ENCODE data around the gene PLCB1.
A peak's percentile ranks its signal among the peaks of the same experiment; 100 is the strongest.
"Not testable (repeated sequence)": the region's sequence is repeated elsewhere in the genome, so short reads cannot be mapped to it uniquely, and the experiment has no call there.

Gene PLCB1

GRCh38 chr20:8805737-8806442 lies 673.8 kb downstream of the PLCB1 start:
- DNase-seq (ENCODE audit: low spot score) (peak; percentile 18), FAIRE-seq (no peak)

- no peak for DNase-seq (ENCODE audit: low spot score)
- no peak for FAIRE-seq
These were observed 675.6 kb downstream of the PLCB1 start for GRCh38 chr20:8807480-8808201.

DNA sequence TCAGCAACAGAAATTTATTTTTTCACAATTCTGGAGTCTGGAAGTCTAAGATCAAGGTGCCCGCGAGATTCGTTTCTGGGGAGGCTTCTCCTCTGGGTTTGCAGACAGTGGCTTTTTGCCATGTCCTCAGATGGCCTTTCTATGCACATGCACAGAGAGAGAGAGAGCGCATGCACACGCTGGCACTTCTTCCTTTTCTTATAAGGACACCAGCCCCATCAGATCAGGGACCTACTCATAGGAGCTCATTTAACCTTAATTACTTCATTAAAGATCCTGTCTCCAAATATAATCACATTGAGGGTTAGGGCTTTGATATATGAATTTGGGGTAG lies 676.1 kb downstream of the PLCB1 start:
- DNase-seq (ENCODE audit: low spot score) = no peak
- FAIRE-seq = no peak

DNA sequence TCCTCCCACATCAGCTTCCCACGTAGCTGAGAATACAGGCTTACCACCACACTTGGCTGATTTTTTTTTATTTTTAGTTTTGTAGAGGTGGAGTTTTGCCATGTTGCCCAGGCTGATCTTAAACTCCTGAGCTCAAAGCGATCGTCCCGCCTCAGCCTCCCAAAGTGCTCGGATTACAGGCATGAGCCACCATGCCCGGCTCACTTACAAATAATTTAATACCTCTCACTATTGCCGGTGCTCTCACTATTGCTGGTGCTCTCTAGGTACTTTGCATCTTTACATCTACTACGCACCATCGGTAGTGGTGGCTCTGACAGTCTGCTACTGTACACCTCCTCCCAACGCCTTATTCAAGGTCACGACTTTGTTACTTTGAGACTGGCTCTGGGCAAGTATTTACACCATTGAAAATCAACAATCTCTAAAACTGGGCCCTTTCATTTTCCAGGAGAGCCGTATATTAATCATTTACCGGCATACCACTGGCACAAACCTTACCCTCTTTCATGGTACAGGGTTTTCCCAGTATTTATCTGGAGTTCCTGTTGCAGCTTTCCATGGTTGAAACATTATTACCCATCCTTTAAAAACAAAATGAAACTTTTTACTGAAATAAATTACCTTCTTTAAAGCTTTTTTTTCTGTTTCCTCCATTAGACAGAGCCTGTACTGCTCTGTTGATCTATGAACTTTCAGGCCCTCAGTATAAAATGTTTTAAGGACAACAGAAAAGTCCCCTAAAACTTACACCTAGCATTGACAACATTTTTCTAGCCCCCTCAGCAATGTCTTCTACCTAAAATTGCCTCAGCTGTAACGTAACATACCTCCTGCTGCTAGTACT lies 677.3 kb downstream of the PLCB1 start:
- DNase-seq (ENCODE audit: low spot score) (no peak), FAIRE-seq (no peak)

- no peak for DNase-seq (ENCODE audit: low spot score)
- no peak for FAIRE-seq
These were observed 679.9 kb downstream of the PLCB1 start for GRCh38 chr20:8811801-8812594.

GRCh38 chr20:8812817-8813216 lies 680.8 kb downstream of the PLCB1 start:
- no peak for FAIRE-seq
- DNase-seq (ENCODE audit: low spot score) = no peak

- FAIRE-seq (no peak), DNase-seq (ENCODE audit: low spot score) (no peak)
These were observed 683.1 kb downstream of the PLCB1 start for GRCh38 chr20:8815208-8815607.

DNA sequence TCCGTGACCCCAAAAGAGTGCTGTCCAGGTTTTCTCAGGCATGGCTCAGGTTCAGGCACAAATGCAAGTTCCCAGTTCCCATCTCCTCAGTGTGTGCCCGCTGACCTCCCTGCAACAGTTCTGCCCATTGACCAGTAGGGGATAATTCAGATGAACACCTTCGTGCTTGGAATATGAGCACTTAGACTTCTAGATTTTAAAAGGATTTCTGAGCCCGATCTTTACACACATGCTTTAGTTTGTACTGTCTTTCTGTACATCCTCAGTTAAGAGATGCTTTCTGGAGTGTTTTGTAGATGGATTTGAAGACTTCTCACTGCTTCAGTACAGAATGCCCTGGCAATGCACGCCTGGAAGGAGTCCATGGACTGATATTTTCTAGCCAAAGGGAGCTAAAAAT lies 697.2 kb downstream of the PLCB1 start:
- no peak for FAIRE-seq
- DNase-seq (ENCODE audit: low spot score) = no peak

- DNase-seq (ENCODE audit: low spot score); FAIRE-seq: not testable (repeated sequence)
These were observed 702.2 kb downstream of the PLCB1 start for GRCh38 chr20:8834294-8834693.

DNA sequence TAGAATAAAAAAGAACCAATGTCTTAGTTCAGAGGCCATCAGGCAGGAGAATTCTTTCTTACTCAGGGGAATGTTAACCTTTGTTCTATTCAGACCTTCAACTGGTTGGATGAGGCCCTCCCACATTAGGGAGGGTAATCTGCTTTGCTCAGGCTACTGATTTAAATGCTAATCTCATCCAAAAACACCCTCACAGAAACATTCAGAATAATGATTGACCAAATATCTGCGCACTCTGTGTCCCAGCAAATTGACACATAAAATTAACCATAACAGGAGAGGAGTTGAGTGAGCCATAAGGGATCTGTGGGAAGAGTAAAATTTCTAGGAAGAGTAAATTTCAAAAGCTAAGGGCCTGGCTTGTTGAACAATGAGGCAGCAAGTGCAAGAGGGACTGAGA lies 702.8 kb downstream of the PLCB1 start:
- DNase-seq (ENCODE audit: low spot score) = no peak
- no peak for FAIRE-seq

GRCh38 chr20:8837396-8837795 lies 705.3 kb downstream of the PLCB1 start:
- DNase-seq (ENCODE audit: low spot score) (no peak), FAIRE-seq (no peak)

DNA sequence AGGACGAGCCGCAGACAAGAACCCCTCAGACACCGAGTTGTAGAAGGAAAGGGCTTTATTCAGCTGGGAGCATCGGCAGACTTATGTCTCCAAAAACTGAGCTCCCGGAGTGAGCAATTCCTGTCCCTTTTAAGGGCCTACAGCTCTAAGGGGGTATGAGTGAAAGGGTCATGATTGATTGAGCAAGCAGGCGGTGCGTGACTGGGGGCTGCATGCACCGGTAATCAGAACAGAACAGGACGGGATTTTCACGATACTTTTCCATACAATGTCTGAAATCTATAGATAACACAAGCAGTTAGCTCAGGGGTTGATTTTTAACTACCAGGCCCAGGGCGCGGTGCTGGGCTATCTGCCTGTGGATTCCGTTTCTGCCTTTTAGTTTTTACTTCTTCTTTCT lies 710.5 kb downstream of the PLCB1 start:
- no peak for FAIRE-seq
- DNase-seq (ENCODE audit: low spot score) = no peak

DNA sequence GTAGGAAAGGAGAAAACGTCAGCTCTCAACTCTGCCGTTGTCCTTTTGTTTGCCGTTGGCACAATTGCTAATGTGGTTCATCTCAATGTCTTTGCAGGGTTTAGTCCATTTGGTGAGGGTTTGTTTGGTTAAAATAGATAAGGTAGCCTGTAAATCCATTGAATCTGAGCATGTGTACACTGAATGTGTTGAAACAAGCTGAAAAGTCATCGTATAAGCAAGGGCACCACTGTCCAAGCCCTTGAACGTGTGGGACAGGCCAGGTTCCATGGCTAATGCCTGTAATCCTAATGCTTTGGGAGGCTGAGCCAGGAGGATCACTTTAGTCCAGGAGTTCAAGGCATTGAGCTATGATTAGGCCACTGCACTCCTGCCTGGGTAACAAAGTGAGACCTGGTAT lies 712.1 kb downstream of the PLCB1 start:
- DNase-seq (ENCODE audit: low spot score) = no peak

GRCh38 chr20:8849990-8850389 lies 717.9 kb downstream of the PLCB1 start:
- FAIRE-seq = no peak
- DNase-seq (ENCODE audit: low spot score) = no peak

More for the DNA sequence above, 712.1 kb downstream of the PLCB1 start:
- FAIRE-seq = no peak

GRCh38 chr20:8851446-8851845 lies 719.4 kb downstream of the PLCB1 start:
- FAIRE-seq (no peak), DNase-seq (ENCODE audit: low spot score) (no peak)

GRCh38 chr20:8851919-8852318 lies 719.9 kb downstream of the PLCB1 start:
- not testable (repeated sequence) for DNase-seq (ENCODE audit: low spot score); FAIRE-seq

- FAIRE-seq; DNase-seq (ENCODE audit: low spot score): not testable (repeated sequence)
These were observed 721.1 kb downstream of the PLCB1 start for GRCh38 chr20:8853211-8853610.

GRCh38 chr20:8853805-8854338 lies 721.8 kb downstream of the PLCB1 start:
- DNase-seq (ENCODE audit: low spot score) (peak; percentile 65), FAIRE-seq (no peak)

GRCh38 chr20:8854571-8854970 lies 722.5 kb downstream of the PLCB1 start:
- FAIRE-seq = no peak
- DNase-seq (ENCODE audit: low spot score) = no peak

DNA sequence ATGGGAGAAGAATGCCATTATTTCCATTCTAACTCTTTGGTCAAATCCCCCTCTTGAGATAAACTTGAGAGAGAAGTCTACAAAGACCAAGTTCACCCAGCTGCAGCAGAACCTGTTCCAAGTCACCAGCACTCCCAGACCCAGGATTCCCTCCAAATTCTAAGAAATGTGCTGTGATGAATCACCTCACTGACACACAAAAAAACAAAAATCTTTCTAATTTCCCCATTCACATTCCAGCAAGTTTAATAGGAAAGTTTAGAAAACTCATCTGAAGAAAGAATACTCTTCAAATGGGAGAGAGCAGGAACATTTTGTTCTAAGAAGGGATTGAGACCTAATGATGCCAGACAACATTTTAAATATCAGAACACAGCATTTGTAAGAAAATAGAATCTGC lies 723.2 kb downstream of the PLCB1 start:
- FAIRE-seq (no peak), DNase-seq (ENCODE audit: low spot score) (no peak)

DNA sequence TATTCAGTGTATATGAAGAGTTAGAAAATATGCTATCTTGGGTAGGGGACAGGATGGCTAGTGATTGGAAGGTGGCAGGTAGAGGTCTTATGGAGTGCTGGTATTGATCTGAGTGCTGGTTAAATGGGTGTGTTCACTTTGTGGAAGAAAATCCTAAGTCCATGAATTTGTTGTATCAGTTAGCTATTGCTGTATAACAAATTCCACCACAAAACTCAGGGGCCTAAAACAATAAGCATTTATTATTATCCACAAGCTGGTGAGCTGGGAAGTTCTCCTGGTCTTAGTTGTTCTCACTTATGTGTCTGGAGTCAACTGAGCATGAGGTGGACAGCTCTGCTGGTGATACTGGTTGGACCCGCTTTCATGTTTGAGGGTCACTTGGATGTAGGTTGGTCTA lies 724.6 kb downstream of the PLCB1 start:
- DNase-seq (ENCODE audit: low spot score) (no peak), FAIRE-seq (peak; percentile 13)

All from urothelium cell line (cell line).